Stimulated activated CD4-positive, alpha-beta T cell treated with anti-CD3 and anti-CD28 coated beads, Interleukin-2, amount 100 ng/mL, for 48 hours (primary cell): Measurements from ENCODE around the gene GNA12.

Experiments used
- DNase-seq, 2 donors: peaks; one replicate each; pipeline ENCODE4 v3.0.0-alpha.2; 2020

GNA12 gene

GRCh38 chr7:2844153-2845033 is at the start of gene GNA12:
TSS of gene GNA12 (minus strand) at chr7:2844308. CDS start at chr7:2844161, 147 bp downstream.
- peak; percentile 98 to 99 for DNase-seq

- DNase-seq = no peak
Observed at GRCh38 chr7:2893411-2893861, 49.3 kb upstream of the GNA12 start.

- DNase-seq = no peak
Observed at GRCh38 chr7:2892549-2892948, 48.4 kb upstream of the GNA12 start.

GRCh38 chr7:2887816-2888215 is 43.7 kb upstream of the GNA12 start:
- no peak for DNase-seq

- DNase-seq = peak; percentile 50 to 51
Observed at GRCh38 chr7:2886900-2887299, 42.8 kb upstream of the GNA12 start.

- no peak for DNase-seq
Observed at GRCh38 chr7:2886391-2886790, 42.3 kb upstream of the GNA12 start.

- no peak for DNase-seq
Observed at GRCh38 chr7:2884161-2884560, 40.1 kb upstream of the GNA12 start.

- DNase-seq = no peak
Observed at GRCh38 chr7:2883101-2883500, 39.0 kb upstream of the GNA12 start.

- DNase-seq = no peak
Observed at GRCh38 chr7:2882111-2882510, 38.0 kb upstream of the GNA12 start.

- no peak for DNase-seq
Observed at GRCh38 chr7:2880874-2881533, 36.9 kb upstream of the GNA12 start.

GRCh38 chr7:2880051-2880450 is 35.9 kb upstream of the GNA12 start:
- DNase-seq = no peak

- DNase-seq = no peak
Observed at GRCh38 chr7:2879354-2879753, 35.2 kb upstream of the GNA12 start.

GRCh38 chr7:2878306-2878705 is 34.2 kb upstream of the GNA12 start:
- no peak for DNase-seq

GRCh38 chr7:2876031-2876731 is 32.1 kb upstream of the GNA12 start:
- no peak for DNase-seq

- DNase-seq = no peak
Observed at GRCh38 chr7:2873686-2874551, 29.8 kb upstream of the GNA12 start.

- no peak for DNase-seq
Observed at GRCh38 chr7:2873146-2873545, 29.0 kb upstream of the GNA12 start.

- DNase-seq = no peak
Observed at GRCh38 chr7:2872296-2872874, 28.3 kb upstream of the GNA12 start.

- DNase-seq = no peak
Observed at GRCh38 chr7:2870471-2870931, 26.4 kb upstream of the GNA12 start.

GRCh38 chr7:2869981-2870380 is 25.9 kb upstream of the GNA12 start:
- DNase-seq = no peak

- no peak for DNase-seq
Observed at GRCh38 chr7:2866601-2867000, 22.5 kb upstream of the GNA12 start.

GRCh38 chr7:2864999-2865670 is 21.0 kb upstream of the GNA12 start:
- DNase-seq = peak; percentile 77 to 80
